ENCODE results near the gene CHST13.

- TF ChIP-seq CTCF (conservative IDR thresholded peaks at IDR 0.05 in 1 of 2, IDR thresholded peaks at IDR 0.05 in 1 of 2; ENCODE audit: extremely low read depth in 1 of 2, insufficient read depth in 1 of 2, low read depth in 1 of 2, low read length in 2 of 2): no peak
- TF ChIP-seq EZH2 (IDR thresholded peaks at IDR 0.05; ENCODE audit: borderline replicate concordance, low read length): no peak
Measured at GRCh38 chr3:126557415-126557745, 33.4 kb downstream of the CHST13 start.
